HG02571 (cell line): ENCODE data around the gene ADAMTS16.

Experiments
- ATAC-seq: cut with Tn5 transposase; IDR thresholded peaks from one replicate; pipeline ENCODE4 v1.9.1; 2021; ENCODE audit warnings: mild to moderate bottlenecking, moderate library complexity; ENCODE audit not compliant: unreplicated experiment

The ADAMTS16 gene

GRCh38 chr5:5141339-5141599 lies 1.1 kb downstream of the ADAMTS16 start:
- ATAC-seq = no peak

GRCh38 chr5:5141625-5142525 lies 1.7 kb downstream of the ADAMTS16 start:
- ATAC-seq = no peak

GRCh38 chr5:5144441-5144840 lies 4.3 kb downstream of the ADAMTS16 start:
- ATAC-seq = no peak

GRCh38 chr5:5145651-5146529 lies 5.8 kb downstream of the ADAMTS16 start:
- ATAC-seq = no peak

- ATAC-seq = no peak
Observed at GRCh38 chr5:5146530-5147160, 6.5 kb downstream of the ADAMTS16 start.

GRCh38 chr5:5149154-5149553 lies 9.0 kb downstream of the ADAMTS16 start:
- ATAC-seq = no peak

GRCh38 chr5:5150667-5151066 lies 10.5 kb downstream of the ADAMTS16 start:
- ATAC-seq = no peak

- no peak for ATAC-seq
Observed at GRCh38 chr5:5154733-5155132, 14.6 kb downstream of the ADAMTS16 start.

GRCh38 chr5:5155617-5156016 lies 15.5 kb downstream of the ADAMTS16 start:
- no peak for ATAC-seq

- ATAC-seq = no peak
Observed at GRCh38 chr5:5156471-5157082, 16.4 kb downstream of the ADAMTS16 start.

- ATAC-seq = no peak
Observed at GRCh38 chr5:5158472-5158895, 18.4 kb downstream of the ADAMTS16 start.

- no peak for ATAC-seq
Observed at GRCh38 chr5:5159282-5160103, 19.4 kb downstream of the ADAMTS16 start.

GRCh38 chr5:5164163-5164562 lies 24.0 kb downstream of the ADAMTS16 start:
- no peak for ATAC-seq

GRCh38 chr5:5165541-5166002 lies 25.4 kb downstream of the ADAMTS16 start:
- ATAC-seq = no peak

GRCh38 chr5:5169466-5169865 lies 29.3 kb downstream of the ADAMTS16 start:
- no peak for ATAC-seq

- no peak for ATAC-seq
Observed at GRCh38 chr5:5178136-5178535, 38.0 kb downstream of the ADAMTS16 start.

GRCh38 chr5:5178580-5178979 lies 38.5 kb downstream of the ADAMTS16 start:
- no peak for ATAC-seq

- ATAC-seq = no peak
Observed at GRCh38 chr5:5179079-5179478, 38.9 kb downstream of the ADAMTS16 start.

GRCh38 chr5:5179597-5179996 lies 39.5 kb downstream of the ADAMTS16 start:
- ATAC-seq = no peak

- ATAC-seq = no peak
Observed at GRCh38 chr5:5181650-5182324, 41.7 kb downstream of the ADAMTS16 start.
